Measurements from ENCODE around the gene CDKN2A.

The CDKN2A gene

GRCh38 chr9:22002038-22002437 is 7.8 kb upstream of the CDKN2A start:
- H3K27me3 ChIP-seq: no peaks in the 10 kb centered on the region
- TF ChIP-seq CTCF (IDR thresholded peaks at IDR 0.05; ENCODE audit: low read depth, low read length): no peak
- no peak overlapping the region for H3K4me3 ChIP-seq (ENCODE audit: low read depth, low read length)

GRCh38 chr9:21998026-21998425 is 3.8 kb upstream of the CDKN2A start:
- Histone ChIP-seq H3K27me3 (no peaks in the 10 kb centered on the region), H3K4me3 (ENCODE audit: low read depth, low read length) (no peak overlapping the region), H3K9me3 (no peaks in the 10 kb centered on the region), H3K4me1 (no peaks in the 10 kb centered on the region), H3K36me3 (no peaks in the 10 kb centered on the region)
- DNase-seq: no peak
- TF ChIP-seq CTCF (IDR thresholded peaks at IDR 0.05; ENCODE audit: low read depth, low read length): no peak

More at GRCh38 chr9:22002038-22002437, 7.8 kb upstream of the CDKN2A start:
- no peaks in the 10 kb centered on the region for H3K36me3 ChIP-seq
- H3K9me3 ChIP-seq: no peaks in the 10 kb centered on the region
- H3K4me1 ChIP-seq: no peaks in the 10 kb centered on the region
- DNase-seq: no peak

- DNase-seq: no peak
- no peaks in the 10 kb centered on the region for H3K9me3 ChIP-seq
- H3K27me3 ChIP-seq: no peaks in the 10 kb centered on the region
- H3K36me3 ChIP-seq: no peaks in the 10 kb centered on the region
- H3K4me3 ChIP-seq (ENCODE audit: low read depth, low read length): no peak overlapping the region
- no peaks in the 10 kb centered on the region for H3K4me1 ChIP-seq
- no peak for TF ChIP-seq CTCF (IDR thresholded peaks at IDR 0.05; ENCODE audit: low read depth, low read length)
These were observed 3.3 kb upstream of the CDKN2A start for GRCh38 chr9:21997480-21997879.

GRCh38 chr9:21996858-21997257 is 2.7 kb upstream of the CDKN2A start:
- H3K27me3 ChIP-seq: no peaks in the 10 kb centered on the region
- no peaks in the 10 kb centered on the region for H3K36me3 ChIP-seq
- DNase-seq: no peak
- H3K9me3 ChIP-seq: no peaks in the 10 kb centered on the region
- no peaks in the 10 kb centered on the region for H3K4me1 ChIP-seq
- TF ChIP-seq CTCF (IDR thresholded peaks at IDR 0.05; ENCODE audit: low read depth, low read length): no peak
- peak overlapping the region; percentile 98 for H3K4me3 ChIP-seq (ENCODE audit: low read depth, low read length)

GRCh38 chr9:21996438-21996837 is 2.2 kb upstream of the CDKN2A start:
- TF ChIP-seq CTCF (IDR thresholded peaks at IDR 0.05; ENCODE audit: low read depth, low read length): no peak
- DNase-seq: no peak
- Histone ChIP-seq H3K9me3 (no peaks in the 10 kb centered on the region), H3K4me1 (no peaks in the 10 kb centered on the region), H3K27me3 (no peaks in the 10 kb centered on the region), H3K4me3 (ENCODE audit: low read depth, low read length) (peak overlapping the region; percentile 98), H3K36me3 (no peaks in the 10 kb centered on the region)

GRCh38 chr9:21995666-21996398 is 1.6 kb upstream of the CDKN2A start:
- H3K27me3 ChIP-seq: no peaks in the 10 kb centered on the region
- H3K36me3 ChIP-seq: no peaks in the 10 kb centered on the region
- no peaks in the 10 kb centered on the region for H3K9me3 ChIP-seq
- no peaks in the 10 kb centered on the region for H3K4me1 ChIP-seq
- TF ChIP-seq CTCF (IDR thresholded peaks at IDR 0.05; ENCODE audit: low read depth, low read length): no peak
- H3K4me3 ChIP-seq (ENCODE audit: low read depth, low read length): peak overlapping the region; percentile 98
- peak; percentile 32 for DNase-seq
